ENCODE data around the gene CLASP2.

DNA sequence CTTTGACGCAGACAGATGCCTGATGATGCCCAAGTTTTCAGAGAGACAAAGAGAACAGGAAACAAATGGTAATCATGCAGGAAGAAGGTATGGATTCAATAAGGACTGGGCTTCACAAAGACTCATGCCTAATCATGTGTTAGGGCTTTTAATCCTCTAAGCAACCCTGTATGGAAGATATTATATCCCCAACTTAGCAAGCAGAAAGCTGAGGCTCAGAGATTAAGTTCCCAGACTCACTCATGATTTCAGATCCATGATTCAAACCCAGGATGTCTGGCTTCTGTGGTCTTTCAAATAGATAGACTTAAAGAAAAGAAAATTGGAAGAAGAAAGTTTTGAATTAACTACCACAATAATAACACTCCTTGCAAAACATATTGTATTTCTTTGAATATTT is 4.1 kb upstream of the CLASP2 start:
- no peak for TF ChIP-seq EZH2 (IDR thresholded peaks at IDR 0.05; ENCODE audit: insufficient read depth, poor library complexity, severe bottlenecking)
- no peak for TF ChIP-seq EZH2phosphoT487 (IDR thresholded peaks at IDR 0.05; ENCODE audit: insufficient read depth, low read depth)

Data from GM23248 (cell line).